GM10266 (cell line): Measurements from ENCODE around the gene ALOX12.
A peak's percentile ranks its signal among the peaks of the same experiment; 100 is the strongest.
"Not testable (repeated sequence)": the region's sequence is repeated elsewhere in the genome, so short reads cannot be mapped to it uniquely, and the experiment has no call there.

Experiments
- DNase-seq: peaks from one replicate; pipeline ENCODE4 v3.0.0; 2012; ENCODE audit errors: extremely low spot score
- CTCF ChIP-seq: IDR thresholded peaks from 2 replicates; pipeline ENCODE4 v1.5.1; 2012; ENCODE audit warnings: mild to moderate bottlenecking, low read depth; ENCODE audit not compliant: control insufficient read depth, insufficient read depth; ENCODE audit errors: missing control alignments

Gene ALOX12

GRCh38 chr17:7043182-7043496 is 47.3 kb downstream of the ALOX12 start:
- TF ChIP-seq CTCF = no peak
- DNase-seq = no peak

GRCh38 chr17:7043497-7044198 is 47.8 kb downstream of the ALOX12 start, which contains the start of gene SLC16A11:
TSS of gene SLC16A11 (minus strand) at chr17:7044092. CDS start at chr17:7043513, 579 bp downstream.
- peak; percentile 62 for DNase-seq
- no peak for TF ChIP-seq CTCF

DNA sequence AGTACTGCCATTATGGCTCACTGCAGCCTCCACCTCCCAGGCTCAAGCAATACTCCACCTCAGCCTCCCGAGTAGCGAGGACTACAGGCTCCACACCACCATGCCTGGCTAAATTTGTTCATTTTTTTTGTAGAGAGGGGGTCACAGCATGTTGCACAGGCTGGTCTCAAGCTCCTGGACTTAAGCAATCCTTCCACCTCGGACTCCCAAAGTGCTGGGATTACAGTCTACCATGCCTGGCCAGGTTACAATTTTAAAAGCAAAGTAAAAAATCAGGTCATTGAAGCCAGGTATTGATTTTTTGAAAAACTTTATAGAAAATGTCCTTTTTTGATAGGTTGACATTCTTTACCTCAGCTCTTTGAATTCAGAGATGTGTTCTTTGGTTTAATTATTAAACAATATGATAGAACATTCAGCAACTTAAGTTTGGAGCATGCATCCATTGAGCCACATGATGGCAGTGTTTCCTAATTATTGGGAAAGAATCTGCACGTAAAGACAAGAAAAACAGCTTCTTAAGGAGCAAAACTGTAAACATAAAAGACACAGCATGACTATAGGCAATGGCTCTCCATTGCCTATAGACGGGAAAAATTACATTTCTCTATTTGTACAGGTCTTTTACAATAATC is 49.8 kb downstream of the ALOX12 start:
- peak; percentile 79 for TF ChIP-seq CTCF
- peak; percentile 45 for DNase-seq

- no peak for DNase-seq
- no peak for TF ChIP-seq CTCF
Observed at GRCh38 chr17:7046127-7046724, 50.4 kb downstream of the ALOX12 start.

- DNase-seq = peak; percentile 38
Observed at GRCh38 chr17:7046725-7047397, 51.0 kb downstream of the ALOX12 start.

DNA sequence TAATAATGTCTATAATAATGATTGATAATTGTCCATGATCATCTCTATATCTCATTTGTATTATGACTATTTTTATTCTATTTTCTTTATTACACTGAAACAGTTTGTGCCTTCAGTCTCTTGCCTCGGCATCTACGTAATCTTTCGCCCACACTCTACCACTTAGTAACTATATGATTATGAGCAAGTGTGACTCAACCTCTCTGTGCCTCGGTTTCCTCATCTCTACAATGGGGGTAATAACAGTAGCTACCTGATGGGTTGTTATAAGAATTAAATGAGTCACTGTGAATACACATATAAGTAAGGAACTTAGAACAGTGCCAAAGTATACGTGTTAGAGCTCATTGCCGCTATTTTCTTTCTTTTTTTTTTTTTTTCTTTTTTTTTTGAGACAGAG is 51.7 kb downstream of the ALOX12 start:
- no peak for DNase-seq
- no peak for TF ChIP-seq CTCF

GRCh38 chr17:7048968-7049367 is 53.1 kb downstream of the ALOX12 start:
- no peak for TF ChIP-seq CTCF
- DNase-seq = no peak

- DNase-seq = not testable (repeated sequence)
Observed at GRCh38 chr17:7050583-7050982, 54.7 kb downstream of the ALOX12 start.
